HuH-7 (cell line): ENCODE results near the gene MBIP.

Source experiments
- DNase-seq: peaks from one replicate; pipeline ENCODE4 v3.0.0; 2011; ENCODE audit warnings: low spot score

MBIP gene

DNA sequence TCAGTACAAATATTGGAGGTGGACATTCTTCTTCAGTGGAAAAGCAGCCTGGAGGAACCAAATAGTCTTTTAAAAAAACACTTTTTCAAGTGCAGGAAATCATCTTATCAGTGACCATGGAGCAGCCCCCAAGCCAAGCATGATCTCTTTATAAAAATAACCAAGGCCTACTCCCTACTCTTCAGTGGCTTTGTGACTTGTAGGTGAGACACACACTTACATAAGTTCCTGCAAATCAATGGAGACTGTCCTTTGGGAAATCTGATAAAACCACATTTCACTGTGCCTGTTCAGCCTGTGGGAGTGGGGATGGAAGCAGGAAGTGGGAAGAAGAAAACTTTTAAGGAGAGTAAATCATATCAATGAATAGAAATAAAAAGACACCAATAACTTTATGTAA, 56.3 kb downstream of the MBIP start:
- no peak for DNase-seq

GRCh38 chr14:36260970-36261640, 59.3 kb downstream of the MBIP start:
- no peak for DNase-seq

GRCh38 chr14:36258241-36258640, 62.2 kb downstream of the MBIP start:
- no peak for DNase-seq

- DNase-seq, result peak; percentile 10
These were observed 64.2 kb downstream of the MBIP start for GRCh38 chr14:36256126-36256801.

- DNase-seq, result no peak
These were observed 66.3 kb downstream of the MBIP start for GRCh38 chr14:36254020-36254624.
